ENCODE results near the gene FASTK.

The FASTK gene

GRCh38 chr7:151069841-151070573, 10.6 kb downstream of the FASTK start:
- no peak for DNase-seq (ENCODE audit: insufficient read length, low spot score)
- FAIRE-seq: no peak
- TF ChIP-seq SPI1 (IDR thresholded peaks at IDR 0.05; ENCODE audit: low read depth, low read length): no peak
- no peak for TF ChIP-seq POLR2AphosphoS5 (IDR thresholded peaks at IDR 0.05; ENCODE audit: low read depth, low read length)
- no peak for TF ChIP-seq POU2F2 (IDR thresholded peaks at IDR 0.05; ENCODE audit: low read depth, low read length)
- TF ChIP-seq PAX5 (IDR thresholded peaks at IDR 0.05; ENCODE audit: insufficient read depth, low read length, severe bottlenecking): no peak
- TF ChIP-seq POLR2A (IDR thresholded peaks at IDR 0.05; ENCODE audit: low read depth, low read length): no peak
- no peak for TF ChIP-seq TAF1 (IDR thresholded peaks at IDR 0.05; ENCODE audit: low read depth, low read length)

DNA sequence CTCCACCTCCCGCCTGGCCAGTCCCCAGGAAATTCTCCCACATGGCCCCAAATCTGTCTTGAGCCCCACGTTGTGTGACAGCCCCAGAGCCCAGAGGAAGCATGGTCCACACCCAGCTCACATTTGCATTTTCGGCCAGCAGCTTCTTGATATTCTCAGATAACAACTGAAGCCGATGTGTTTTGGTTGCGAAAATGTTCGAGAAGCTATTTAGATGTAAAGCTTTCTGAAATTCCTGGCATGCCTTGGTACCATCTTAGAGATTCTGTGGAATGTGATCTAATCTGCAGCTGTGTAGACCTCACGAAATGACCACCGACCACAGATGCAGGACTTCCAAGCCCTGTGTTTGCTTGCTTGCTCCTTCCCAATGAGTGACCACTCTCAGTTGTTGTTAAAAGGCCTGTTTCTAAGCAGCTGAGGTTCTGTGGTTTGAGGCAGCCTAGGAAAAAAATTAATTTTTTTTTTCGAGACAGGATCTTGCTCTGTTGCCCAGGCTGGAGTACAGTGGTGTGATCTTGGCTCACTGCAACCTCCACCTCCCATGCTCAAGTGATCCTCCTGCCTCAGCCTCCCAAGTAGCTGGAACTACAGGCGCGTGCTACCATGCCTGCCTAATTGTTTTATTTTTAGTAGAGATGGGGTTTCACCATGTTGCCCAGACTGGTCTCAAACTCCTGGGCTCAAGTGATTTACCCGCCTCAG, 12.4 kb downstream of the FASTK start:
- DNase-seq (ENCODE audit: insufficient read length, low spot score): no peak
- no peak for FAIRE-seq
- no peak for TF ChIP-seq TAF1 (IDR thresholded peaks at IDR 0.05; ENCODE audit: low read depth, low read length)
- TF ChIP-seq SPI1 (IDR thresholded peaks at IDR 0.05; ENCODE audit: low read depth, low read length): no peak

- TF ChIP-seq PAX5 (IDR thresholded peaks at IDR 0.05; ENCODE audit: insufficient read depth, low read length, severe bottlenecking) (no peak), SPI1 (IDR thresholded peaks at IDR 0.05; ENCODE audit: low read depth, low read length) (no peak), TAF1 (IDR thresholded peaks at IDR 0.05; ENCODE audit: low read depth, low read length) (no peak), POU2F2 (IDR thresholded peaks at IDR 0.05; ENCODE audit: low read depth, low read length) (no peak), POLR2AphosphoS5 (IDR thresholded peaks at IDR 0.05; ENCODE audit: low read depth, low read length) (no peak), POLR2A (IDR thresholded peaks at IDR 0.05; ENCODE audit: low read depth, low read length) (no peak)
- DNase-seq (ENCODE audit: insufficient read length, low spot score): no peak
- FAIRE-seq: no peak
Observed at GRCh38 chr7:151066273-151066974, 14.2 kb downstream of the FASTK start.

DNA sequence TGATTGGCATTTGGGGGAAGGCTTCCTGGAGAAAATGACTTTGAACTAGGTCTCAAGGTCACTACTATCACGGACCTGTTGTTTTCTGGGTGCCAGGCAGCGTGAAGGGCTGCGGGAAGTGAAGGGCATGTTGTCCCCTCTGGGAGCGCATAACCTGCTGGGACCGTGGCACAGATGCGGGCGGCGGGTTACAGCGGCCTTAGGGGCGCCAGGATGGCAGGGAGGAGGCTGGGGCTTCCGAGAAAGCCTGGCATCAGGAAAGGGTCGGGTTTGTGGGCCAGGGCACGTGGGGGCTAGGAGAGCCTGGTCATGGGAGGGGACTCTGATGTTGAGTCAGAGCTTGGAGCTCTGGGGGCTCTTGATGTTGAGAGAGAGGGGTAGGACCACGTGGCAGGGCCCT, 15.1 kb downstream of the FASTK start:
- TF ChIP-seq POLR2A (IDR thresholded peaks at IDR 0.05; ENCODE audit: low read depth, low read length) (no peak), POLR2AphosphoS5 (IDR thresholded peaks at IDR 0.05; ENCODE audit: low read depth, low read length) (no peak), TAF1 (IDR thresholded peaks at IDR 0.05; ENCODE audit: low read depth, low read length) (no peak), POU2F2 (IDR thresholded peaks at IDR 0.05; ENCODE audit: low read depth, low read length) (no peak), PAX5 (IDR thresholded peaks at IDR 0.05; ENCODE audit: insufficient read depth, low read length, severe bottlenecking) (no peak), SPI1 (IDR thresholded peaks at IDR 0.05; ENCODE audit: low read depth, low read length) (no peak)
- DNase-seq (ENCODE audit: insufficient read length, low spot score) (no peak), FAIRE-seq (no peak)

DNA sequence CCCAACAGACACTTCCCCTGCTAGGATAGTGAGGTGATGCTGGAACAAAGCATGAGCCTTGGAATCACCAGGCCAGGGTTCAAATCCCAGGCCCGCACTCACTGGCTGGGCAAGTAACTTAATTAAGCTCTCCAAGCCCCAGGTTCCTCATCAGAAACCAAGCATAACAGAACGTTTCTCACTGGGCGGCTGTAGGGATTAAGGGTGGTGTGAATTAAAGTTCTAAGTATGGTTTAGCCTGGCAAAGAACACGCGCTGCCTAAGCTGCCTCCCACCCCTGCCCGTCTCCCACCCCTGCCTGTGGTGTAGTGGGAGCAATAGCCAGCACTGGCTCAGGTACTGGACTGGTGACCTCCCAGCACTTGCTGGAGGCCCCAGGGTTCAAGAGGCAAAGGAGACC, 15.6 kb downstream of the FASTK start:
- DNase-seq (ENCODE audit: insufficient read length, low spot score): no peak
- TF ChIP-seq TAF1 (IDR thresholded peaks at IDR 0.05; ENCODE audit: low read depth, low read length): no peak
- TF ChIP-seq POU2F2 (IDR thresholded peaks at IDR 0.05; ENCODE audit: low read depth, low read length): no peak
- no peak for TF ChIP-seq POLR2AphosphoS5 (IDR thresholded peaks at IDR 0.05; ENCODE audit: low read depth, low read length)
- no peak for TF ChIP-seq POLR2A (IDR thresholded peaks at IDR 0.05; ENCODE audit: low read depth, low read length)
- TF ChIP-seq PAX5 (IDR thresholded peaks at IDR 0.05; ENCODE audit: insufficient read depth, low read length, severe bottlenecking): no peak
- TF ChIP-seq SPI1 (IDR thresholded peaks at IDR 0.05; ENCODE audit: low read depth, low read length): no peak
- FAIRE-seq: no peak

DNA sequence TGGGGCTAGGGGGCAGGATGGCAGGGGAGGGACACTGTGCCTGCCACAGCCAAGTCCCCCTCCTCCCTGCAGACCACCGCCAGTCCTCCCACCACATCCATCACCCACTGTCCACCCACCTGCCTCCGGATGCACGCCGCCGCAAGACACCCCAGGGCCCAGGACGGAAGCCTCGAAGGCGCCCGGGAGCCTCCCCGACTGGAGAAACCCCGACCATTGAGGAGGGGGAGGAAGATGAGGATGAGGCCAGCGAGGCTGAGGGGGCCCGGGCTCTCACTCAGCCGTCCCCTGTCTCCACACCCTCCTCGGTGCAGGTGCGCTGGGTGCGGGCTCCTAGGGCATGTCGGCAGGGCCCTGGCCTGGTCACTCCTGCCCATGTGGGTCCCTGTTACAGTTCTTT, 16.2 kb downstream of the FASTK start:
- FAIRE-seq: no peak
- TF ChIP-seq POLR2AphosphoS5 (IDR thresholded peaks at IDR 0.05; ENCODE audit: low read depth, low read length): no peak
- no peak for TF ChIP-seq POU2F2 (IDR thresholded peaks at IDR 0.05; ENCODE audit: low read depth, low read length)
- TF ChIP-seq PAX5 (IDR thresholded peaks at IDR 0.05; ENCODE audit: insufficient read depth, low read length, severe bottlenecking): no peak
- TF ChIP-seq POLR2A (IDR thresholded peaks at IDR 0.05; ENCODE audit: low read depth, low read length): no peak
- no peak for TF ChIP-seq SPI1 (IDR thresholded peaks at IDR 0.05; ENCODE audit: low read depth, low read length)
- no peak for DNase-seq (ENCODE audit: insufficient read length, low spot score)

DNA sequence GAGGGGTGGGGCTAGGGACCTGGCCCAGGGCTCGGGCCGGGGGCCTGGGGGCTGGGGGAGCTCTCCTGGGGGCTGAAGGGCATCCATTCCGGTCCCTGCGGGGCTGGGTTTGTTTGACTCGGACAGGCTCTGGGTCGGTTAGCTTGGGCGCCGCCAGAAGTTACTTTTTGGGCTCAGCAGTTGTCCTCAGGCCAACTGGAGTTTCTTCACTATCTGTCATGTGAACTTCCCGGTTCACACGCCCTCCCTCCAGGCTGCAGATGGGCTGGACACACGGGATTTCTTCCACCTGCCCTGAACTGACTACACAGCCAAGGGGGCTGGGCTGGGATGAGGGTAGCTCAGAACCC, 17.4 kb downstream of the FASTK start:
- TF ChIP-seq POLR2AphosphoS5 (IDR thresholded peaks at IDR 0.05; ENCODE audit: low read depth, low read length) (no peak), SPI1 (IDR thresholded peaks at IDR 0.05; ENCODE audit: low read depth, low read length) (no peak), PAX5 (IDR thresholded peaks at IDR 0.05; ENCODE audit: insufficient read depth, low read length, severe bottlenecking) (no peak), POU2F2 (IDR thresholded peaks at IDR 0.05; ENCODE audit: low read depth, low read length) (no peak), TAF1 (IDR thresholded peaks at IDR 0.05; ENCODE audit: low read depth, low read length) (no peak), POLR2A (IDR thresholded peaks at IDR 0.05; ENCODE audit: low read depth, low read length) (no peak)
- FAIRE-seq: no peak
- no peak for DNase-seq (ENCODE audit: insufficient read length, low spot score)

DNA sequence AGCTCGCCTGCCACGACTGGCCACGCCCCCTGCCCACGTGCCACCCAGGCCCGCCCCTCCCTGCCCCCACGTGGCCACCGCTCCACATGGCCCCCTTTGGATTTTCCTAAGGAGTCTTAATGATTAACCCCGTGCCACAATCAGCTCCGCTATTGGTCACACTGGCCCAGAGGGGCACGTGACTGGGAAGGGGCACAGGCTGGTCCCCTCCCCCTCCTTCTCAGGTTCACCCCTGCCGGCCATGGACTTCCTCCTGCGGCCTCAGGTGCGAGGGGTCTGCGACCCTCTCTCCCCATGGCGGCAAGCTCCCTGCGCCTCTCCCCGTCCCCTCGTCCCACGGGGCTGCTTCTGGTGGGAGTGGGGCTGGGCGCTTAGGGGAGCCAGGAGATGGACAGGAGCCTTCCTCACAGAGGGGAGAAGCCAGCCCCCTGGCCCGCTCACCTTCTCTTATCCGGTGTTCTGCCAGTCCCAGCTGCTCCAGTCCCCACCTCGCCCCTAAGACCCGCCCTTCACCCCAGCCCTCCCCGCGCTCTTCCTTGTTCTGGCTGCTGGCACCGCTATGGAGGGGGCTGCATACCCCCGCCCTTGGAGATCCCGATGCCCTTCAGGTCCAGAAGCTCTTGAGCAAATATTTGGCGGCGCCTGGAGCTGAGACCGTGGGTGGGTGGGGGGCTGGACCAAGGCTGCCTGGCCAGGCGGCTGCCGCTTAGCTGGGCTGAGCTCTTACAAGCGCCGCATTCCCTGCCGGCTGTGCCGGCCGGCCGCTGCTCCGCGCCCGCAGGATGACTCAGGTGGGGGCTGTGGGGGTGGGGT, 18.0 kb downstream of the FASTK start:
- DNase-seq (ENCODE audit: insufficient read length, low spot score): no peak
- no peak for FAIRE-seq
- TF ChIP-seq SPI1 (IDR thresholded peaks at IDR 0.05; ENCODE audit: low read depth, low read length) (no peak), POLR2AphosphoS5 (IDR thresholded peaks at IDR 0.05; ENCODE audit: low read depth, low read length) (no peak), TAF1 (IDR thresholded peaks at IDR 0.05; ENCODE audit: low read depth, low read length) (no peak), POLR2A (IDR thresholded peaks at IDR 0.05; ENCODE audit: low read depth, low read length) (no peak), PAX5 (IDR thresholded peaks at IDR 0.05; ENCODE audit: insufficient read depth, low read length, severe bottlenecking) (no peak), POU2F2 (IDR thresholded peaks at IDR 0.05; ENCODE audit: low read depth, low read length) (no peak)

- DNase-seq (ENCODE audit: insufficient read length, low spot score): no peak
- FAIRE-seq: no peak
- no peak for TF ChIP-seq POLR2AphosphoS5 (IDR thresholded peaks at IDR 0.05; ENCODE audit: low read depth, low read length)
- TF ChIP-seq TAF1 (IDR thresholded peaks at IDR 0.05; ENCODE audit: low read depth, low read length): no peak
- TF ChIP-seq POU2F2 (IDR thresholded peaks at IDR 0.05; ENCODE audit: low read depth, low read length): no peak
- no peak for TF ChIP-seq PAX5 (IDR thresholded peaks at IDR 0.05; ENCODE audit: insufficient read depth, low read length, severe bottlenecking)
- no peak for TF ChIP-seq SPI1 (IDR thresholded peaks at IDR 0.05; ENCODE audit: low read depth, low read length)
- TF ChIP-seq POLR2A (IDR thresholded peaks at IDR 0.05; ENCODE audit: low read depth, low read length): no peak
Observed at GRCh38 chr7:151062111-151062398, 18.6 kb downstream of the FASTK start.

Data from GM12891 (cell line).